BLaER1 (cell line): ENCODE results near the gene TIMP3.

Experiments used
- H3K27ac ChIP-seq: shearing (Covaris generic); formaldehyde crosslinking; 2 replicates; pipeline ENCODE4 v1.8.1; 2022
- H3K27me3 ChIP-seq: shearing (Covaris generic); formaldehyde crosslinking; 2 replicates; pipeline ENCODE4 v1.8.1; 2022
- H3K36me3 ChIP-seq: shearing (Covaris generic); formaldehyde crosslinking; 2 replicates; pipeline ENCODE4 v1.8.1; 2022
- H3K4me1 ChIP-seq: shearing (Covaris generic); formaldehyde crosslinking; 2 replicates; pipeline ENCODE4 v1.8.1; 2022
- H3K4me2 ChIP-seq: shearing (Covaris generic); formaldehyde crosslinking; 2 replicates; pipeline ENCODE4 v1.8.1; 2022
- H3K4me3 ChIP-seq: shearing (Covaris generic); formaldehyde crosslinking; 2 replicates; pipeline ENCODE4 v1.8.1; 2022
- H3K9ac ChIP-seq: shearing (Covaris generic); formaldehyde crosslinking; 2 replicates; pipeline ENCODE4 v1.8.1; 2022
- H3K9me3 ChIP-seq: shearing (Covaris generic); formaldehyde crosslinking; 2 replicates; pipeline ENCODE4 v1.8.1; 2022
- H4K20me1 ChIP-seq: shearing (Covaris generic); formaldehyde crosslinking; 2 replicates; pipeline ENCODE4 v1.8.1; 2022
- Cebpa-rat ChIP-seq: shearing (Covaris generic); IDR thresholded peaks from 2 replicates; pipeline ENCODE4 v1.8.1; 2022

The TIMP3 gene

DNA sequence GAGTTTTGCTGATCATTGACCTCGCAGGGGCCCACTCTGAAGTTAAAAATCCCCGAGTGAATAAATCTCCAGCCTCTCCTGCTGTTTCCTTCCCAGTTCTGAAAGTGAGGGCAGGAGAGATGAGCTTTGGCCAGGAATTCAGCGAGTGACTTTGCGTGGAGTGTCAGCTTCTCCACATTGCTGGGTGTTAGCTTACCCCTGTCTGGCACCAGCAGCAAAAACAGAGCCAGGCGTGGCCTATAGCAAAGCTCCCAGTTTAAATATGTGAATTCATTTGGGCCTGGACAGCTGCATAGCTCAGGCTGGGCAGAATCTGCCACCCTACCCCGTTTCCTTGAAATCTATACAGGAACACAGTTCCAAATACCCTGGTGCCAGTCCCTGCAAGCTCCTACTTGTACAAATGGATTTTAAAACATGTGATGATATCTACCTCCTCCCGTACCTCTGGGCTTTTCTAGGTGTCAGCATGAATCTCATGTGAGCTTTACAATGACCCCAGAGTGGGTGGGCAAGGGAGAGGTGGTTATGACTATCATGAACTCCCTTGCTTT lies 25.6 kb downstream of the TIMP3 start:
- no peak for TF ChIP-seq Cebpa-rat
- Histone ChIP-seq H3K36me3 (no peaks in the 10 kb centered on the region), H3K4me1 (peaks cover 28% of the 10 kb centered on the region), H3K27me3 (no peaks in the 10 kb centered on the region), H4K20me1 (no peaks in the 10 kb centered on the region), H3K4me3 (no peak overlapping the region), H3K9me3 (no peaks in the 10 kb centered on the region), H3K4me2 (no peak overlapping the region), H3K27ac (no peak overlapping the region), H3K9ac (no peak overlapping the region)

DNA sequence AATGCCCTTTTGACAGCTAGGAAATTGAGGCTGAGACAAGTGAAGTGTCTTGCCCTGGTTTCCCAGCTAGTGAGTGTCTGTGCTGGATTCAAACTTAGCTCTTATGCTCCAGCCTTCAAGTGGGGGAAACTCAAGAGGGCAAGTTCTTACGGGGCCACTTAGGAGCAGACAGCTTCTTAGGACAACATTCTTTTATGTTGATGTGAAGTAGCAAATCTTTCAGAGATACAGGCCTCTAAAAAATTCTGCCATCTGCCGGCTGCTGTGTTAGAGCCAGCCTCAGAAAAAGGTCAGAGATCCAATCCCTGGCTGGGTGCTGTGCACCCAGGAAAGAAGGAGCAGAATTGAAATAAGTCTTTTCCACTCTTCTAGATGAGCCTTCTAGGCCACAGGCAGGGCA lies 26.6 kb downstream of the TIMP3 start:
- Histone ChIP-seq H3K4me2 (no peak overlapping the region), H4K20me1 (no peaks in the 10 kb centered on the region), H3K4me3 (no peak overlapping the region), H3K4me1 (peaks cover 38% of the 10 kb centered on the region), H3K27me3 (no peaks in the 10 kb centered on the region), H3K27ac (no peak overlapping the region), H3K9me3 (no peaks in the 10 kb centered on the region), H3K36me3 (no peaks in the 10 kb centered on the region), H3K9ac (no peak overlapping the region)
- no peak for TF ChIP-seq Cebpa-rat

DNA sequence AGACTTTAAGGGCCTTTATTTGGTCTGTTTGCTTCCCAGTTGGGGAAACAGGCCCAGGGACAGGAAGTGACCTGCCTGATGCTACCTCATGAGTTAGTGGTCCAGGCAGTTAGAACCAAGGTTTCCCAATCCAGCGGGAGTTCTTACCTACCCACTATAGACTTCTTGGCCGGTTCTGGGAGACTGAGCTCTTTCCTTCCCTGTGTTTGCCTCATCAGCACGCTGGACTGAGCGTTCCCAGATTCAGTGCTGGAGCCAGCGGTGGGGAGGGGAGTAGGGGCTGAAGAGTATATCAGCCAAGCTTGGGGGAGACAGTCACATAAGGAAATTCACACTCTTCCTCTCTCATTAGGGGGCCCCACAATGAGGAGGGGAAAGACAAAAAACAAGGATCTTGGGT lies 27.1 kb downstream of the TIMP3 start:
- Histone ChIP-seq H3K9ac (no peak overlapping the region), H3K4me1 (peaks cover 42% of the 10 kb centered on the region), H3K4me2 (no peak overlapping the region), H3K27ac (no peak overlapping the region), H3K9me3 (no peaks in the 10 kb centered on the region), H4K20me1 (no peaks in the 10 kb centered on the region), H3K36me3 (no peaks in the 10 kb centered on the region), H3K27me3 (no peaks in the 10 kb centered on the region), H3K4me3 (no peak overlapping the region)
- no peak for TF ChIP-seq Cebpa-rat

DNA sequence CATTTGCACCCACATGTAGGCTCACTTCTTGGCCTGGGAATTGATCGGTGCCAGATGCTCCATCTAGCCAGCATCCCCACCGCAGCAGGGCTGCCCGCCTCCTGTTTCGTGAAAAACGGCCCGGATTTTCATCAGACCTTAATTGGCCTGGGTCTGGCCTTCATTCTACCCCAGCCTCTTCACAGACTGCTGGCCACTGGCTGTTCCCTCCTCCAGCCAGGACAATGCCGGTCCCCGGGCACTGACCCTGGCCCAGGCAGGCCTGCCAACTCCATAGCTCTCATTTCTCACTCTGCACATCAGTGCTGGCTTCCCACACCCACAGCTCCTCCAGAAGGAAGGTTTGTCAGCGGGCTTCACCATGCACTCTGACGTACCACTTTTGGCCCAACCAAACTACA lies 27.9 kb downstream of the TIMP3 start:
- no peak overlapping the region for H3K9ac ChIP-seq
- no peak overlapping the region for H3K4me3 ChIP-seq
- peak overlapping the region; percentile 71; the same call in 1 of the 2 replicates for H3K4me2 ChIP-seq
- TF ChIP-seq Cebpa-rat, result no peak
- H3K27ac ChIP-seq, result no peak overlapping the region
- H4K20me1 ChIP-seq, result no peaks in the 10 kb centered on the region
- H3K4me1 ChIP-seq, result peaks cover 42% of the 10 kb centered on the region
- H3K36me3 ChIP-seq, result no peaks in the 10 kb centered on the region
- no peaks in the 10 kb centered on the region for H3K9me3 ChIP-seq
- H3K27me3 ChIP-seq, result no peaks in the 10 kb centered on the region

DNA sequence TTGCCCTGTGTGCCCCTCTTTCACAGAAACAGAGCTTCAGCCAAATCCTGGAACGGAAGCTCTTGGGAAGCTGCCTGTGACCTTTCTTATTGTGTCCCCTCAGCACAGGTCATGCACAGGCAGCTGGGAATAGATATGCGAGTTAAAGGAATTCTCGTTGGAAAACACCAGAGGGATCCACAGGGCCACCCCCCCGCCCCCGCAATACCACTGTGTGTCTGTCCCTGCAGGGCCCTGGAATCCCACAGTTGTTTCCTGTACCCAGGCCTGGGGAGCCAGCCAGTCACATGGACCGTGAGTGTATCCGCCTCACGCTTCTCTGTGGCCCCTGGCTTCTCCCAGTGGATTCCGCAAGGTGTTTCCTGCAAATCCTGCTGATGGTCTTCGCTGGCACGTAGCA lies 29.0 kb downstream of the TIMP3 start:
- Histone ChIP-seq H3K27me3 (no peaks in the 10 kb centered on the region), H3K27ac (peak overlapping the region; percentile 10; the same call in 1 of the 2 replicates), H3K4me3 (no peak overlapping the region), H3K36me3 (no peaks in the 10 kb centered on the region), H3K4me2 (peak overlapping the region; percentile 71), H3K4me1 (peaks cover 51% of the 10 kb centered on the region), H3K9me3 (no peaks in the 10 kb centered on the region), H4K20me1 (no peaks in the 10 kb centered on the region), H3K9ac (no peak overlapping the region)
- no peak for TF ChIP-seq Cebpa-rat

DNA sequence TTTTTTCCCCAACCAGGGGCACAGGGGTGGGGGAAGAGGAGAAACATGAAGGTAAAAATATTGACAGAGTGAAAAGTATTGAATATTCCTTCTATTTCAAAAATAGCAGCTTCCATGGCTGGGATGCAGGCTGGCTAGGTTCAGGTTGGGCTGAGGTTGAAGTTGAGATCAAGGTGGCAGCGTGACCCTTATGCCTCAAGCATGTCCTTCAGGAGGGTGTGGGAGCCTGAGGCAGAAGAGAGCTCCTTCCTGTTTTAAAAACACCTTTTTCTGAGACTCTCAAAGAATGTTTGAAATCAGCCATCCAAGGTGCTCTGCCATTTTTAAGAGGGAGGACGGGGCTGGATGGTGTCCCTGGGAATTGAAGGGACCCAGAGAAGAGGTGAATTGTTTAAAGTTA lies 29.5 kb downstream of the TIMP3 start:
- Histone ChIP-seq H3K9ac (no peak overlapping the region), H3K9me3 (no peaks in the 10 kb centered on the region), H3K27ac (peak overlapping the region; percentile 10; the same call in 1 of the 2 replicates), H3K36me3 (no peaks in the 10 kb centered on the region), H3K27me3 (no peaks in the 10 kb centered on the region), H4K20me1 (no peaks in the 10 kb centered on the region), H3K4me3 (no peak overlapping the region), H3K4me2 (peak overlapping the region; percentile 71), H3K4me1 (peaks cover 52% of the 10 kb centered on the region)
- TF ChIP-seq Cebpa-rat, result no peak

DNA sequence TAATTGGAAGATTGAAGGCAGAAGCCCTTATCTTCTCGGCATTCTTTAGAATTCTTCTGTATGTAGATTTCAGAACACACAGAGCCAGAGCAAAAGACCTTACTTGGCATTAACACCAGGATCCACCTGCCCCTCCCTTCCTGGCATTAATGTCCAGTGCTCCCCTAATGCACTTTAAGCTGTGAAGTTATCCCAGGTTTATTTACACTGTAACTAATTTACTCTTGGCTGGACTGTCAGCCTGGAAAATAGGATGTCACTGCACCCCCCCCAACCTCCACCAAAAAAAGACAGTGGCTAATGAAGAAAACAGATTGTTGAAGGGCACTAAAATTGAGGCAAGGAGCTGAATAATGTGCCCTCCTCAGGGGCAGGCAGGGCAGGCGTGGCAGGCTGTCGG lies 30.1 kb downstream of the TIMP3 start:
- Histone ChIP-seq H3K36me3 (no peaks in the 10 kb centered on the region), H3K4me3 (no peak overlapping the region), H3K4me1 (peaks cover 57% of the 10 kb centered on the region), H3K9ac (no peak overlapping the region), H3K4me2 (peak overlapping the region; percentile 71), H3K27me3 (no peaks in the 10 kb centered on the region), H3K9me3 (no peaks in the 10 kb centered on the region), H4K20me1 (no peaks in the 10 kb centered on the region), H3K27ac (peak overlapping the region; percentile 10; the same call in 1 of the 2 replicates)
- no peak for TF ChIP-seq Cebpa-rat

DNA sequence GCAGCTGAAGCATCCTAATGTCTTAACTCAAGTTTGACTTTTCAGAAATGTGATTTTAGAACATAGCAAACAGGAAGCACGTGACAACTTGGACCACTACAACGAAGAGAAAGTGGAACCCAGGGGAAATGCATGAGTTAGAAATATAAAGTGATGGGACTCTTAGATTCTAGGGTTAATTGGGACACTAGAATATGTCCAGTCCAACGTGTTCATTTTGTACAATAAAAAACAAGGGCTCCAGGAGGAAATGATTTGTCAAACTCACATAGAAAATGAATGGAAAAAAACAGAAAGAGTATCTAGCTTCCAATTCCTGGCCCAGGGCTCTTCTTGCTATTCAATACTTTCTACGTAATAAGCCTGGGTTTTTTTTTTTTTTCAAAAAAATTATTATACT lies 30.7 kb downstream of the TIMP3 start:
- Histone ChIP-seq H3K9ac (no peak overlapping the region), H3K27me3 (no peaks in the 10 kb centered on the region), H3K27ac (no peak overlapping the region; the same call in 1 of the 2 replicates), H3K4me2 (peak overlapping the region; percentile 71), H3K4me1 (peaks cover 63% of the 10 kb centered on the region), H3K9me3 (no peaks in the 10 kb centered on the region), H3K4me3 (no peak overlapping the region), H4K20me1 (no peaks in the 10 kb centered on the region), H3K36me3 (no peaks in the 10 kb centered on the region)
- no peak for TF ChIP-seq Cebpa-rat

DNA sequence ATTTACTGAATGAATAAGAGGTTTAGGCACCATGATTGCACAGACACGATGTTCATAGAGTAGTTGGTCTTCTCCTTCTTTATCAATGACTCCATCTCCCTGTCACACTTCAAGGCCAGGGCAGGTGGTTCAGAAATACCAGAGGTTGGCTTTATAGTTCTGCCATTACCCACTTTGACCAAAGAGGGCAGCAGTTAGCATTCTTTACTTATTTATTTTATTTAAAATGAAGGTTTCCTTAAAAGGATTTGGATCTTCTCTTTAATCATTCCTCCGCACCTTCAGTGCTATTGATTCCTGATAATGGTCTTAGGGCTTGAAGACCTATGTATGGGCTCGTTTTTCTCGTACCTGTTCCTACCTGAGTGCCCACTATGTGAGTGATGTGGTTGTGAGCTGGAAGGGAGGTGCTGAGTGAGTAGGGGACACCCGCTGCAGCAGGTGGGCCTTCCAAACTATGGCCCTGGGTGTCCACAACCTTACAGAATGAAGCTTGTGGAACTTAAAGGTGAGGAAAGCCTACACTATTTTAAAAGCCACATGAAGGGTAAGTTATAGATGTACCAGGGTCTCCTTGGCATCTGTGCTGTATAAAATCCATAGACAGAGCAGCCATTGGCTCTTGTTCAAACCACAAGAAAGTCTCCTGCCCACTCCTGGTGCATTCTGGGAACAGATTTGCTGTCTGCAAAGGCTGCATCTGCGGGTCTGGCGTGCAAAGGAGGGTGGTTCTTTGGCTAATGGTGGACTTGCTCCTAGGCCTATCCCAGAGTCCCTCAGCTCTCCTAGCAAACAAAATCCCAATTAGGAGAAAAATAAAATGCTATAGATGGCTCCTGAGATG lies 35.0 kb downstream of the TIMP3 start:
- peaks cover 85% of the 10 kb centered on the region for H3K4me1 ChIP-seq
- no peak overlapping the region for H3K4me3 ChIP-seq
- H3K36me3 ChIP-seq, result no peaks in the 10 kb centered on the region
- no peak overlapping the region for H3K9ac ChIP-seq
- H3K4me2 ChIP-seq, result peak overlapping the region; percentile 83
- peak overlapping the region; percentile 62; the same call in 1 of the 2 replicates for H3K27ac ChIP-seq
- no peak for TF ChIP-seq Cebpa-rat
- H4K20me1 ChIP-seq, result no peaks in the 10 kb centered on the region
- no peaks in the 10 kb centered on the region for H3K27me3 ChIP-seq
- H3K9me3 ChIP-seq, result no peaks in the 10 kb centered on the region

DNA sequence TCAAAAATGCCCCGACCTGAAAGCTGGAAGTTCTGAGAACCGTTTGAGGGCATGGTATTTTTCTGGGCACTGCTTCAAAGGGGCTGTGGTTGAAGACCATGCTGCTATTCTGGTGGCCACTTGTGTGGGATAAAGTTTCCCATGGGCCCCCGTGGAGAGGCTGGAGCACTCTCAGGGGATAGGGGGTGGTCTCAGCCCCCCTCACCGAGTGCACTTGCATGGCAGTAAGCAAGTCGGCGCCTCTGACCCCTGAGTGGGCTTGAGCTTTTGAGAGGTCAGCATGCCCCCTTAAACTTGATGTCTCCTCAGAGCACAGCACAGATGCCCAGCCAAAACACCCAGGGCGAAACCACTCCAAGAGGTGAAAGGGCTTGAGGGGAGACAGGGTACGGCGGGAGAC lies 35.6 kb downstream of the TIMP3 start:
- H3K36me3 ChIP-seq, result no peaks in the 10 kb centered on the region
- no peaks in the 10 kb centered on the region for H4K20me1 ChIP-seq
- H3K4me3 ChIP-seq, result no peak overlapping the region

More for the DNA sequence above, 35.6 kb downstream of the TIMP3 start:
- no peak for TF ChIP-seq Cebpa-rat
- Histone ChIP-seq H3K27me3 (no peaks in the 10 kb centered on the region), H3K9me3 (no peaks in the 10 kb centered on the region), H3K27ac (peak overlapping the region; percentile 62; the same call in 1 of the 2 replicates), H3K4me2 (peak overlapping the region; percentile 83), H3K9ac (no peak overlapping the region), H3K4me1 (peaks cover 85% of the 10 kb centered on the region)
